SHP77 treated with DMSO at 0.1 percent for 48 hours (cell line): ENCODE results near the gene KPNA6.
A peak's percentile ranks its signal among the peaks of the same experiment; 100 is the strongest.

Experiments used
- DNase-seq: peaks from one replicate; lab custom pipeline; 2025; lab: John Stamatoyannopoulos, UW

Gene KPNA6

GRCh38 chr1:32219022-32219421, 111.2 kb downstream of the KPNA6 start:
- no peak for DNase-seq

GRCh38 chr1:32220746-32221580, 113.1 kb downstream of the KPNA6 start:
- DNase-seq, result no peak

- DNase-seq, result no peak
These were observed 113.7 kb downstream of the KPNA6 start for GRCh38 chr1:32221581-32221979.

GRCh38 chr1:32221980-32222755, 114.3 kb downstream of the KPNA6 start, which contains the start of the genes EIF3I and TMEM234:
Gene EIF3I, plus strand, starts transcription at chr1:32222407. Its CDS starts 35 bp downstream, at chr1:32222442.
Gene TMEM234, minus strand, starts transcription at chr1:32222353. Its CDS starts 31 bp downstream, at chr1:32222322.
- peak; percentile 94 for DNase-seq

GRCh38 chr1:32223683-32224082, 115.8 kb downstream of the KPNA6 start:
- no peak for DNase-seq

- DNase-seq, result no peak
These were observed 116.4 kb downstream of the KPNA6 start for GRCh38 chr1:32224285-32224684.
